ENCODE results near the gene GMIP.

DNA sequence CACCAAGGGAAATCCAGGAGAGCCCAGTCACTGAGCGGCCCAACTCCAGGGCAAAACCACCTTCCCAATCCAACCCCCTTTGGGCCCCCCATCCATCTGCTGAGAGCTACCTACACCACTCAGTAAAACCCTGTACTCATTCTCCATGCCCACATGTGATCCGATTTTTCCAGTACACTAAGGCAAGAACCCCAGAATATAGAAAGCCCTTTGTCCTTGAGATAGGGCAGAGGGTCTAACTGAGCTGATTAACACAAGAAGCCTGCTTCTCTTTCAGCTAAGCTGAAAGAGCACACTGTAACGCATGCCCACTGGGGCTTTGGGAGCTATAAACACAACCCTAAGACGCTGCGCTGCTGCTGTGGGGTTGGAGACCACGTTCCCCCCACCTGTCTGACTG is 61.0 kb downstream of the GMIP start:
- TF ChIP-seq, protein P1, sequence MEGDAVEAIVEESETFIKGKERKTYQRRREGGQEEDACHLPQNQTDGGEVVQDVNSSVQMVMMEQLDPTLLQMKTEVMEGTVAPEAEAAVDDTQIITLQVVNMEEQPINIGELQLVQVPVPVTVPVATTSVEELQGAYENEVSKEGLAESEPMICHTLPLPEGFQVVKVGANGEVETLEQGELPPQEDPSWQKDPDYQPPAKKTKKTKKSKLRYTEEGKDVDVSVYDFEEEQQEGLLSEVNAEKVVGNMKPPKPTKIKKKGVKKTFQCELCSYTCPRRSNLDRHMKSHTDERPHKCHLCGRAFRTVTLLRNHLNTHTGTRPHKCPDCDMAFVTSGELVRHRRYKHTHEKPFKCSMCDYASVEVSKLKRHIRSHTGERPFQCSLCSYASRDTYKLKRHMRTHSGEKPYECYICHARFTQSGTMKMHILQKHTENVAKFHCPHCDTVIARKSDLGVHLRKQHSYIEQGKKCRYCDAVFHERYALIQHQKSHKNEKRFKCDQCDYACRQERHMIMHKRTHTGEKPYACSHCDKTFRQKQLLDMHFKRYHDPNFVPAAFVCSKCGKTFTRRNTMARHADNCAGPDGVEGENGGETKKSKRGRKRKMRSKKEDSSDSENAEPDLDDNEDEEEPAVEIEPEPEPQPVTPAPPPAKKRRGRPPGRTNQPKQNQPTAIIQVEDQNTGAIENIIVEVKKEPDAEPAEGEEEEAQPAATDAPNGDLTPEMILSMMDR (conservative IDR thresholded peaks at IDR 0.05 in 1 of 2, IDR thresholded peaks at IDR 0.05 in 1 of 2; ENCODE audit: extremely low read depth in 1 of 2, insufficient read depth in 1 of 2, low read depth in 1 of 2, low read length in 2 of 2) = no peak
- TF ChIP-seq EZH2 (IDR thresholded peaks at IDR 0.05; ENCODE audit: borderline replicate concordance, low read length) = no peak

Data from mammary epithelial cell (primary cell).